GM23338 (cell line): ENCODE measurements around the gene ANO1. TPM values are rescaled to one million over a fixed set of nuclear protein-coding genes. Genes with fewer than 3 reads are reported as not detected.
A peak's percentile ranks its signal among the peaks of the same experiment; 100 is the strongest.

Experiments
- ATAC-seq: fragments of 200-7000 bp; cut with Tn5 transposase; 3 replicates; pipeline ENCODE4 v1.9.1; 2020
- DNase-seq: peaks from one replicate; pipeline ENCODE4 v3.0.0-alpha.2; 2015; ENCODE audit warnings: low spot score
- H2AFZ ChIP-seq: fragments of 200-600 bp; sonication (generic); 2 replicates; pipeline ENCODE4 v1.8.0; 2016; ENCODE audit warnings: antibody characterized with exemption, mild to moderate bottlenecking, moderate library complexity
- H3F3A ChIP-seq: fragments of 200-600 bp; sonication (generic); replicated peaks from 2 replicates; pipeline ENCODE4 v1.8.0; 2017; ENCODE audit warnings: antibody characterized with exemption, mixed run types, low read depth
- H3K27ac ChIP-seq: fragments of 200-600 bp; sonication (generic); 2 replicates; pipeline ENCODE4 v1.6.1; 2016; ENCODE audit warnings: low read depth
- H3K27me3 ChIP-seq: fragments of 200-600 bp; sonication (generic); 2 replicates; pipeline ENCODE4 v1.8.0; 2016; ENCODE audit warnings: mild to moderate bottlenecking, mixed run types, moderate library complexity; ENCODE audit not compliant: insufficient read depth
- H3K36me3 ChIP-seq: fragments of 200-600 bp; sonication (generic); 2 replicates; pipeline ENCODE4 v1.8.0; 2016; ENCODE audit warnings: mild to moderate bottlenecking; ENCODE audit not compliant: insufficient read depth
- H3K4me1 ChIP-seq: fragments of 200-600 bp; sonication (generic); 2 replicates; pipeline ENCODE4 v1.8.0; 2016; ENCODE audit warnings: mild to moderate bottlenecking, moderate library complexity; ENCODE audit not compliant: insufficient read depth
- H3K4me2 ChIP-seq: fragments of 200-600 bp; sonication (generic); 2 replicates; pipeline ENCODE4 v1.7.1; 2017; ENCODE audit warnings: mixed run types
- H3K4me3 ChIP-seq: fragments of 200-600 bp; sonication (generic); 2 replicates; pipeline ENCODE4 v1.6.1; 2016; ENCODE audit warnings: mixed run types
- H3K79me2 ChIP-seq: fragments of 200-600 bp; sonication (generic); replicated peaks from 2 replicates; pipeline ENCODE4 v1.8.0; 2017; ENCODE audit warnings: mild to moderate bottlenecking; ENCODE audit not compliant: insufficient read depth
- H3K9me2 ChIP-seq: fragments of 200-600 bp; sonication (generic); 2 replicates; pipeline ENCODE4 v1.8.0; 2017; ENCODE audit not compliant: insufficient read depth
- H4K20me1 ChIP-seq: fragments of 200-600 bp; sonication (generic); replicated peaks from 2 replicates; pipeline ENCODE4 v1.8.0; 2017; ENCODE audit warnings: mild to moderate bottlenecking; ENCODE audit not compliant: insufficient read depth
- H3K27ac Mint-ChIP-seq: 2 replicates; pipeline ENCODE4 v1.8.0; 2020; ENCODE audit warnings: inconsistent platforms, mild to moderate bottlenecking, moderate library complexity, mixed read lengths
- H3K27me3 Mint-ChIP-seq: 3 replicates; pipeline ENCODE4 v1.8.0; 2022; ENCODE audit warnings: low read depth, mild to moderate bottlenecking, moderate library complexity, mixed read lengths, inconsistent platforms; ENCODE audit not compliant: insufficient read depth, poor library complexity
- H3K36me3 Mint-ChIP-seq: 3 replicates; pipeline ENCODE4 v1.8.0; 2021; ENCODE audit warnings: low read depth, mild to moderate bottlenecking, inconsistent platforms, moderate library complexity, mixed read lengths
- H3K4me1 Mint-ChIP-seq: 3 replicates; pipeline ENCODE4 v1.8.0; 2020; ENCODE audit warnings: mild to moderate bottlenecking, inconsistent platforms, mixed read lengths
- H3K4me3 Mint-ChIP-seq: 3 replicates; pipeline ENCODE4 v1.8.0; 2021; ENCODE audit warnings: moderate library complexity, mild to moderate bottlenecking, inconsistent platforms, mixed read lengths
- H3K9me3 Mint-ChIP-seq: 3 replicates; pipeline ENCODE4 v1.8.0; 2020; ENCODE audit warnings: moderate library complexity, mild to moderate bottlenecking, inconsistent platforms, mixed read lengths
- CREB1 ChIP-seq: fragments of 250-450 bp; sonication (Bioruptor Pico); IDR thresholded peaks from 2 replicates; pipeline ENCODE4 v1.5.0; 2020; ENCODE audit warnings: low read depth, mild to moderate bottlenecking, moderate library complexity
- EZH2 ChIP-seq: fragments of 200-600 bp; sonication (generic); IDR thresholded peaks from one replicate; pipeline ENCODE4 v1.8.0; 2017; ENCODE audit warnings: antibody characterized with exemption, mild to moderate bottlenecking, low read depth; ENCODE audit not compliant: unreplicated experiment
- EZH2phosphoT487 ChIP-seq: fragments of 200-600 bp; sonication (generic); IDR thresholded peaks from one replicate; pipeline ENCODE4 v1.8.1; 2018; ENCODE audit warnings: antibody characterized with exemption; ENCODE audit not compliant: unreplicated experiment
- JUNB ChIP-seq: IDR thresholded peaks from one replicate; pipeline ENCODE4 v1.6.1; 2016; ENCODE audit warnings: antibody characterized with exemption; ENCODE audit not compliant: unreplicated experiment
- NANOG ChIP-seq: IDR thresholded peaks from 2 replicates; pipeline ENCODE4 v1.6.1; 2016; ENCODE audit warnings: antibody characterized with exemption, borderline replicate concordance
- POLR2AphosphoS5 ChIP-seq: IDR thresholded peaks from 2 replicates; pipeline ENCODE4 v1.6.1; 2016; ENCODE audit warnings: antibody characterized with exemption, low read depth
- STAT1 ChIP-seq: IDR thresholded peaks from one replicate; pipeline ENCODE4 v1.6.1; 2016; ENCODE audit warnings: antibody characterized with exemption; ENCODE audit not compliant: unreplicated experiment
- ZNF114 ChIP-seq: fragments of 250-450 bp; sonication (Bioruptor Pico); IDR thresholded peaks from 2 replicates; pipeline ENCODE4 v1.5.0; 2020; ENCODE audit warnings: mild to moderate bottlenecking, moderate library complexity
- ZNF331 ChIP-seq: fragments of 250-450 bp; sonication (Bioruptor Pico); IDR thresholded peaks from 2 replicates; pipeline ENCODE4 v1.5.0; 2020; ENCODE audit warnings: low read depth, mild to moderate bottlenecking, moderate library complexity
- polyA plus RNA-seq: library from polyadenylated mRNA; unstranded; fragments of >200 nt; fragmentation: Nextera tagmentation; extraction: Ambion mirVana; gene quantifications from 2 replicates; pipeline ENCODE4 v1.2.1, GENCODE V29; 2016
- total RNA-seq: library from RNA; depleted of rRNA; stranded (reverse); fragments of >200 nt; shearing (Covaris generic); gene quantifications from 2 replicates; pipeline ENCODE4 v1.2.3, GENCODE V29; 2014
- TF ChIP-seq, protein P1 (sequence below): IDR thresholded peaks from one replicate; pipeline ENCODE4 v1.6.1; 2018; ENCODE audit warnings: antibody characterized with exemption; ENCODE audit not compliant: unreplicated experiment
- TF ChIP-seq, protein P2 (sequence below), 2 experiments: fragments of 200-600 bp in 1 of 2; sonication (generic) in 1 of 2; conservative IDR thresholded peaks; 2 replicates each; pipeline versions ENCODE4 v1.5.1 to v1.6.1; 2016 to 2017; ENCODE audit warnings: antibody characterized with exemption in 2 of 2, low read depth in 2 of 2, mild to moderate bottlenecking in 2 of 2, moderate library complexity in 1 of 2
- TF ChIP-seq, protein P3 (sequence below): IDR thresholded peaks from 2 replicates; pipeline ENCODE4 v1.6.1; 2016; ENCODE audit warnings: antibody characterized with exemption
- TF ChIP-seq, protein P4 (sequence below): fragments of 250-450 bp; sonication (Bioruptor Pico); IDR thresholded peaks from 2 replicates; pipeline ENCODE4 v1.5.0; 2020; ENCODE audit warnings: mild to moderate bottlenecking, moderate library complexity

The ANO1 gene
- total and polyA plus RNA-seq, 2 experiments from 2014 or later = 1.4 to 3.4 TPM

DNA sequence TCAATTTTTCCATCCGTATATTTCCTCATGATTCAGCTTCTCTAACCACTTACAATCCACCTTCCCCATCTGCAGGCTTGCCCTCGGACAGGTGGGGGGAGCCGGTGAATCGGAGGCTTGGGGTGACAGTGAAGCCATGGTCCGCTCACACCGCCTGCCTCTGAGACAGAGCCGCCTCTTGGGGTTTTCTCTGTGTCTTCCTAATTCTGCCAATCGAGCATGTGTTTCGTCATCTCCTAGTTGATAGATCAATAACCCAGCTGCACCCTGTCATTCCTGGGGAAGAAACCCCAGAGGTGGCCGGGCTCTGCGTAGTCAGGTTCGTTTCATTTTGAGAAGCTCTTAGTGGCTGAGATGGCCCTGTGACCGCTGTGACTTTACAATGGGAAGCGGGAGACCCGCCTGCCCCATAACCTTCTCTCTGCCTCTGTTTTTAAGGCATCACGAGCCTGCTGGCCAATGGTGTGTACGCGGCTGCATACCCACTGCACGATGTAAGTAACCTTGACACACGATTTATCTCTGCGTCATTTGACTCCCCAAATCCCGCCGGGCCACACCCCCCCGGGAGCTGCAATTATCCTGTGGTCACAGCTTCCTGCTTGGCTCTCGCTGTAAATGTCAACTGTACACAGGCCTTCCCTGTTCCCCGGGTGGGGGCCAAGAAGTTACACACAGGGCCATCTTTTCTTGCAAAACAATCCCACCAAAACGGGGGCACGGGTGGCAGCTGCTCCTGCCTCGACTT lies 33.3 kb downstream of the ANO1 start:
- ATAC-seq (peak; percentile 53), DNase-seq (peak; percentile 43)
- TF ChIP-seq, protein P1, sequence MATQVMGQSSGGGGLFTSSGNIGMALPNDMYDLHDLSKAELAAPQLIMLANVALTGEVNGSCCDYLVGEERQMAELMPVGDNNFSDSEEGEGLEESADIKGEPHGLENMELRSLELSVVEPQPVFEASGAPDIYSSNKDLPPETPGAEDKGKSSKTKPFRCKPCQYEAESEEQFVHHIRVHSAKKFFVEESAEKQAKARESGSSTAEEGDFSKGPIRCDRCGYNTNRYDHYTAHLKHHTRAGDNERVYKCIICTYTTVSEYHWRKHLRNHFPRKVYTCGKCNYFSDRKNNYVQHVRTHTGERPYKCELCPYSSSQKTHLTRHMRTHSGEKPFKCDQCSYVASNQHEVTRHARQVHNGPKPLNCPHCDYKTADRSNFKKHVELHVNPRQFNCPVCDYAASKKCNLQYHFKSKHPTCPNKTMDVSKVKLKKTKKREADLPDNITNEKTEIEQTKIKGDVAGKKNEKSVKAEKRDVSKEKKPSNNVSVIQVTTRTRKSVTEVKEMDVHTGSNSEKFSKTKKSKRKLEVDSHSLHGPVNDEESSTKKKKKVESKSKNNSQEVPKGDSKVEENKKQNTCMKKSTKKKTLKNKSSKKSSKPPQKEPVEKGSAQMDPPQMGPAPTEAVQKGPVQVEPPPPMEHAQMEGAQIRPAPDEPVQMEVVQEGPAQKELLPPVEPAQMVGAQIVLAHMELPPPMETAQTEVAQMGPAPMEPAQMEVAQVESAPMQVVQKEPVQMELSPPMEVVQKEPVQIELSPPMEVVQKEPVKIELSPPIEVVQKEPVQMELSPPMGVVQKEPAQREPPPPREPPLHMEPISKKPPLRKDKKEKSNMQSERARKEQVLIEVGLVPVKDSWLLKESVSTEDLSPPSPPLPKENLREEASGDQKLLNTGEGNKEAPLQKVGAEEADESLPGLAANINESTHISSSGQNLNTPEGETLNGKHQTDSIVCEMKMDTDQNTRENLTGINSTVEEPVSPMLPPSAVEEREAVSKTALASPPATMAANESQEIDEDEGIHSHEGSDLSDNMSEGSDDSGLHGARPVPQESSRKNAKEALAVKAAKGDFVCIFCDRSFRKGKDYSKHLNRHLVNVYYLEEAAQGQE = no peak
- TF ChIP-seq POLR2AphosphoS5 (no peak), EZH2 (no peak), ZNF114 (CRISPR knock-in tag) (no peak), STAT1 (no peak), ZNF331 (CRISPR knock-in tag) (no peak), JUNB (no peak), NANOG (no peak), EZH2phosphoT487 (no peak), CREB1 (CRISPR knock-in tag) (no peak)
- TF ChIP-seq, protein P2, sequence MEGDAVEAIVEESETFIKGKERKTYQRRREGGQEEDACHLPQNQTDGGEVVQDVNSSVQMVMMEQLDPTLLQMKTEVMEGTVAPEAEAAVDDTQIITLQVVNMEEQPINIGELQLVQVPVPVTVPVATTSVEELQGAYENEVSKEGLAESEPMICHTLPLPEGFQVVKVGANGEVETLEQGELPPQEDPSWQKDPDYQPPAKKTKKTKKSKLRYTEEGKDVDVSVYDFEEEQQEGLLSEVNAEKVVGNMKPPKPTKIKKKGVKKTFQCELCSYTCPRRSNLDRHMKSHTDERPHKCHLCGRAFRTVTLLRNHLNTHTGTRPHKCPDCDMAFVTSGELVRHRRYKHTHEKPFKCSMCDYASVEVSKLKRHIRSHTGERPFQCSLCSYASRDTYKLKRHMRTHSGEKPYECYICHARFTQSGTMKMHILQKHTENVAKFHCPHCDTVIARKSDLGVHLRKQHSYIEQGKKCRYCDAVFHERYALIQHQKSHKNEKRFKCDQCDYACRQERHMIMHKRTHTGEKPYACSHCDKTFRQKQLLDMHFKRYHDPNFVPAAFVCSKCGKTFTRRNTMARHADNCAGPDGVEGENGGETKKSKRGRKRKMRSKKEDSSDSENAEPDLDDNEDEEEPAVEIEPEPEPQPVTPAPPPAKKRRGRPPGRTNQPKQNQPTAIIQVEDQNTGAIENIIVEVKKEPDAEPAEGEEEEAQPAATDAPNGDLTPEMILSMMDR (conservative IDR thresholded peaks at IDR 0.05; ENCODE audit: low read depth in 2 of 2) = no peak
- TF ChIP-seq, protein P3, sequence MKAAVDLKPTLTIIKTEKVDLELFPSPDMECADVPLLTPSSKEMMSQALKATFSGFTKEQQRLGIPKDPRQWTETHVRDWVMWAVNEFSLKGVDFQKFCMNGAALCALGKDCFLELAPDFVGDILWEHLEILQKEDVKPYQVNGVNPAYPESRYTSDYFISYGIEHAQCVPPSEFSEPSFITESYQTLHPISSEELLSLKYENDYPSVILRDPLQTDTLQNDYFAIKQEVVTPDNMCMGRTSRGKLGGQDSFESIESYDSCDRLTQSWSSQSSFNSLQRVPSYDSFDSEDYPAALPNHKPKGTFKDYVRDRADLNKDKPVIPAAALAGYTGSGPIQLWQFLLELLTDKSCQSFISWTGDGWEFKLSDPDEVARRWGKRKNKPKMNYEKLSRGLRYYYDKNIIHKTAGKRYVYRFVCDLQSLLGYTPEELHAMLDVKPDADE = no peak
- TF ChIP-seq, protein P4, sequence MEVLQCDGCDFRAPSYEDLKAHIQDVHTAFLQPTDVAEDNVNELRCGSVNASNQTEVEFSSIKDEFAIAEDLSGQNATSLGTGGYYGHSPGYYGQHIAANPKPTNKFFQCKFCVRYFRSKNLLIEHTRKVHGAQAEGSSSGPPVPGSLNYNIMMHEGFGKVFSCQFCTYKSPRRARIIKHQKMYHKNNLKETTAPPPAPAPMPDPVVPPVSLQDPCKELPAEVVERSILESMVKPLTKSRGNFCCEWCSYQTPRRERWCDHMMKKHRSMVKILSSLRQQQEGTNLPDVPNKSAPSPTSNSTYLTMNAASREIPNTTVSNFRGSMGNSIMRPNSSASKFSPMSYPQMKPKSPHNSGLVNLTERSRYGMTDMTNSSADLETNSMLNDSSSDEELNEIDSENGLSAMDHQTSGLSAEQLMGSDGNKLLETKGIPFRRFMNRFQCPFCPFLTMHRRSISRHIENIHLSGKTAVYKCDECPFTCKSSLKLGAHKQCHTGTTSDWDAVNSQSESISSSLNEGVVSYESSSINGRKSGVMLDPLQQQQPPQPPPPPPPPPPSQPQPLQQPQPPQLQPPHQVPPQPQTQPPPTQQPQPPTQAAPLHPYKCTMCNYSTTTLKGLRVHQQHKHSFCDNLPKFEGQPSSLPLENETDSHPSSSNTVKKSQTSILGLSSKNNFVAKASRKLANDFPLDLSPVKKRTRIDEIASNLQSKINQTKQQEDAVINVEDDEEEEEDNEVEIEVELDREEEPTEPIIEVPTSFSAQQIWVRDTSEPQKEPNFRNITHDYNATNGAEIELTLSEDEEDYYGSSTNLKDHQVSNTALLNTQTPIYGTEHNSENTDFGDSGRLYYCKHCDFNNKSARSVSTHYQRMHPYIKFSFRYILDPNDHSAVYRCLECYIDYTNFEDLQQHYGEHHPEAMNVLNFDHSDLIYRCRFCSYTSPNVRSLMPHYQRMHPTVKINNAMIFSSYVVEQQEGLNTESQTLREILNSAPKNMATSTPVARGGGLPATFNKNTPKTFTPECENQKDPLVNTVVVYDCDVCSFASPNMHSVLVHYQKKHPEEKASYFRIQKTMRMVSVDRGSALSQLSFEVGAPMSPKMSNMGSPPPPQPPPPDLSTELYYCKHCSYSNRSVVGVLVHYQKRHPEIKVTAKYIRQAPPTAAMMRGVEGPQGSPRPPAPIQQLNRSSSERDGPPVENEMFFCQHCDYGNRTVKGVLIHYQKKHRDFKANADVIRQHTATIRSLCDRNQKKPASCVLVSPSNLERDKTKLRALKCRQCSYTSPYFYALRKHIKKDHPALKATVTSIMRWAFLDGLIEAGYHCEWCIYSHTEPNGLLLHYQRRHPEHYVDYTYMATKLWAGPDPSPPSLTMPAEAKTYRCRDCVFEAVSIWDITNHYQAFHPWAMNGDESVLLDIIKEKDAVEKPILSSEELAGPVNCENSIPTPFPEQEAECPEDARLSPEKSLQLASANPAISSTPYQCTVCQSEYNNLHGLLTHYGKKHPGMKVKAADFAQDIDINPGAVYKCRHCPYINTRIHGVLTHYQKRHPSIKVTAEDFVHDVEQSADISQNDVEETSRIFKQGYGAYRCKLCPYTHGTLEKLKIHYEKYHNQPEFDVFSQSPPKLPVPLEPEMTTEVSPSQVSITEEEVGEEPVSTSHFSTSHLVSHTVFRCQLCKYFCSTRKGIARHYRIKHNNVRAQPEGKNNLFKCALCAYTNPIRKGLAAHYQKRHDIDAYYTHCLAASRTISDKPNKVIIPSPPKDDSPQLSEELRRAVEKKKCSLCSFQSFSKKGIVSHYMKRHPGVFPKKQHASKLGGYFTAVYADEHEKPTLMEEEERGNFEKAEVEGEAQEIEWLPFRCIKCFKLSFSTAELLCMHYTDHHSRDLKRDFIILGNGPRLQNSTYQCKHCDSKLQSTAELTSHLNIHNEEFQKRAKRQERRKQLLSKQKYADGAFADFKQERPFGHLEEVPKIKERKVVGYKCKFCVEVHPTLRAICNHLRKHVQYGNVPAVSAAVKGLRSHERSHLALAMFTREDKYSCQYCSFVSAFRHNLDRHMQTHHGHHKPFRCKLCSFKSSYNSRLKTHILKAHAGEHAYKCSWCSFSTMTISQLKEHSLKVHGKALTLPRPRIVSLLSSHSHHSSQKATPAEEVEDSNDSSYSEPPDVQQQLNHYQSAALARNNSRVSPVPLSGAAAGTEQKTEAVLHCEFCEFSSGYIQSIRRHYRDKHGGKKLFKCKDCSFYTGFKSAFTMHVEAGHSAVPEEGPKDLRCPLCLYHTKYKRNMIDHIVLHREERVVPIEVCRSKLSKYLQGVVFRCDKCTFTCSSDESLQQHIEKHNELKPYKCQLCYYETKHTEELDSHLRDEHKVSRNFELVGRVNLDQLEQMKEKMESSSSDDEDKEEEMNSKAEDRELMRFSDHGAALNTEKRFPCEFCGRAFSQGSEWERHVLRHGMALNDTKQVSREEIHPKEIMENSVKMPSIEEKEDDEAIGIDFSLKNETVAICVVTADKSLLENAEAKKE = no peak
- Histone ChIP-seq H3K4me2 (no peak overlapping the region), H3K27ac (peak overlapping the region; percentile 39; the same call in 1 of the 2 replicates), H4K20me1 (no peaks in the 10 kb centered on the region), H3K9me2 (no peaks in the 10 kb centered on the region), H3K4me1 (0 out of 2 replicates have a peak, but pooled peaks cover 10% of the 10 kb centered on the region), H2AFZ (no peak overlapping the region), H3K79me2 (no peaks in the 10 kb centered on the region), H3K27me3 (no peaks in the 10 kb centered on the region), H3F3A (no peaks in the 10 kb centered on the region), H3K36me3 (no peaks in the 10 kb centered on the region), H3K4me3 (no peak overlapping the region)
- Mint-ChIP-seq H3K4me3 (no peak overlapping the region), H3K27me3 (peaks cover 13% of the 10 kb centered on the region), H3K36me3 (no peaks in the 10 kb centered on the region), H3K4me1 (peaks cover 21% of the 10 kb centered on the region), H3K27ac (no peak overlapping the region), H3K9me3 (no peaks in the 10 kb centered on the region)
